ENCODE data around the gene ITGB6.

- TF ChIP-seq POLR2A (IDR thresholded peaks at IDR 0.05): no peak
- TF ChIP-seq, protein P1, sequence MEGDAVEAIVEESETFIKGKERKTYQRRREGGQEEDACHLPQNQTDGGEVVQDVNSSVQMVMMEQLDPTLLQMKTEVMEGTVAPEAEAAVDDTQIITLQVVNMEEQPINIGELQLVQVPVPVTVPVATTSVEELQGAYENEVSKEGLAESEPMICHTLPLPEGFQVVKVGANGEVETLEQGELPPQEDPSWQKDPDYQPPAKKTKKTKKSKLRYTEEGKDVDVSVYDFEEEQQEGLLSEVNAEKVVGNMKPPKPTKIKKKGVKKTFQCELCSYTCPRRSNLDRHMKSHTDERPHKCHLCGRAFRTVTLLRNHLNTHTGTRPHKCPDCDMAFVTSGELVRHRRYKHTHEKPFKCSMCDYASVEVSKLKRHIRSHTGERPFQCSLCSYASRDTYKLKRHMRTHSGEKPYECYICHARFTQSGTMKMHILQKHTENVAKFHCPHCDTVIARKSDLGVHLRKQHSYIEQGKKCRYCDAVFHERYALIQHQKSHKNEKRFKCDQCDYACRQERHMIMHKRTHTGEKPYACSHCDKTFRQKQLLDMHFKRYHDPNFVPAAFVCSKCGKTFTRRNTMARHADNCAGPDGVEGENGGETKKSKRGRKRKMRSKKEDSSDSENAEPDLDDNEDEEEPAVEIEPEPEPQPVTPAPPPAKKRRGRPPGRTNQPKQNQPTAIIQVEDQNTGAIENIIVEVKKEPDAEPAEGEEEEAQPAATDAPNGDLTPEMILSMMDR (IDR thresholded peaks at IDR 0.05): no peak
Measured at GRCh38 chr2:160169471-160169870, 30.6 kb downstream of the ITGB6 start.

Measured in thyroid gland (tissue), 4 donors.